Measurements from ENCODE around the gene CDK6.
A peak's percentile ranks its signal among the peaks of the same experiment; 100 is the strongest.

Gene CDK6

GRCh38 chr7:92725161-92725925 is 111.0 kb downstream of the CDK6 start:
- Histone ChIP-seq H3K79me2 (peaks cover 13% of the 10 kb centered on the region), H3K9ac (no peak overlapping the region), H3K4me1 (peaks cover 7% of the 10 kb centered on the region), H2AFZ (no peak overlapping the region), H3K9me3 (ENCODE audit: control insufficient read depth, low read length) (no peaks in the 10 kb centered on the region), H3K4me3 (ENCODE audit: low read depth, low read length) (no peak overlapping the region), H3K27me3 (ENCODE audit: control insufficient read depth, insufficient read depth, low read length) (no peaks in the 10 kb centered on the region), H3K27ac (no peak overlapping the region), H3K4me2 (ENCODE audit: low read length) (no peak overlapping the region), H3K36me3 (ENCODE audit: control insufficient read depth, insufficient read depth, low read length) (no peaks in the 10 kb centered on the region)
- TF ChIP-seq CTCF (IDR thresholded peaks at IDR 0.05): no peak

GRCh38 chr7:92723943-92724342 is 112.4 kb downstream of the CDK6 start:
- Histone ChIP-seq H3K4me1 (peaks cover 8% of the 10 kb centered on the region), H3K9me3 (ENCODE audit: control insufficient read depth, low read length) (no peaks in the 10 kb centered on the region), H3K4me2 (ENCODE audit: low read length) (no peak overlapping the region), H3K4me3 (ENCODE audit: low read depth, low read length) (no peak overlapping the region), H3K36me3 (ENCODE audit: control insufficient read depth, insufficient read depth, low read length) (no peaks in the 10 kb centered on the region), H3K9ac (no peak overlapping the region), H3K27ac (peak overlapping the region; percentile 40), H3K79me2 (peaks cover 13% of the 10 kb centered on the region), H2AFZ (no peak overlapping the region), H3K27me3 (ENCODE audit: control insufficient read depth, insufficient read depth, low read length) (no peaks in the 10 kb centered on the region)
- no peak for TF ChIP-seq CTCF (IDR thresholded peaks at IDR 0.05)

- Histone ChIP-seq H3K27ac (peak overlapping the region; percentile 40), H3K79me2 (peaks cover 13% of the 10 kb centered on the region), H3K4me1 (peaks cover 11% of the 10 kb centered on the region), H3K4me2 (ENCODE audit: low read length) (no peak overlapping the region), H3K36me3 (ENCODE audit: control insufficient read depth, insufficient read depth, low read length) (no peaks in the 10 kb centered on the region), H3K9ac (no peak overlapping the region), H3K4me3 (ENCODE audit: low read depth, low read length) (no peak overlapping the region), H2AFZ (no peak overlapping the region), H3K9me3 (ENCODE audit: control insufficient read depth, low read length) (no peaks in the 10 kb centered on the region), H3K27me3 (ENCODE audit: control insufficient read depth, insufficient read depth, low read length) (no peaks in the 10 kb centered on the region)
- TF ChIP-seq CTCF (IDR thresholded peaks at IDR 0.05): no peak
Observed at GRCh38 chr7:92723205-92723604, 113.2 kb downstream of the CDK6 start.

- Histone ChIP-seq H3K27me3 (ENCODE audit: control insufficient read depth, insufficient read depth, low read length) (no peaks in the 10 kb centered on the region), H3K79me2 (peaks cover 13% of the 10 kb centered on the region), H3K4me3 (ENCODE audit: low read depth, low read length) (no peak overlapping the region), H3K9me3 (ENCODE audit: control insufficient read depth, low read length) (no peaks in the 10 kb centered on the region), H3K9ac (no peak overlapping the region), H2AFZ (no peak overlapping the region), H3K27ac (peak overlapping the region; percentile 11), H3K36me3 (ENCODE audit: control insufficient read depth, insufficient read depth, low read length) (no peaks in the 10 kb centered on the region), H3K4me1 (peaks cover 11% of the 10 kb centered on the region), H3K4me2 (ENCODE audit: low read length) (no peak overlapping the region)
- no peak for TF ChIP-seq CTCF (IDR thresholded peaks at IDR 0.05)
Observed at GRCh38 chr7:92722541-92722940, 113.8 kb downstream of the CDK6 start.
